ENCODE measurements around the gene RDH13. TPM values are rescaled to one million over a fixed set of nuclear protein-coding genes. Genes with fewer than 3 reads are reported as not detected.
A peak's percentile ranks its signal among the peaks of the same experiment; 100 is the strongest.
"Not testable (repeated sequence)": the region's sequence is repeated elsewhere in the genome, so short reads cannot be mapped to it uniquely, and the experiment has no call there.

RDH13 gene
- total RNA-seq, 1 donor from 2014 or later, result 63.0 TPM

DNA sequence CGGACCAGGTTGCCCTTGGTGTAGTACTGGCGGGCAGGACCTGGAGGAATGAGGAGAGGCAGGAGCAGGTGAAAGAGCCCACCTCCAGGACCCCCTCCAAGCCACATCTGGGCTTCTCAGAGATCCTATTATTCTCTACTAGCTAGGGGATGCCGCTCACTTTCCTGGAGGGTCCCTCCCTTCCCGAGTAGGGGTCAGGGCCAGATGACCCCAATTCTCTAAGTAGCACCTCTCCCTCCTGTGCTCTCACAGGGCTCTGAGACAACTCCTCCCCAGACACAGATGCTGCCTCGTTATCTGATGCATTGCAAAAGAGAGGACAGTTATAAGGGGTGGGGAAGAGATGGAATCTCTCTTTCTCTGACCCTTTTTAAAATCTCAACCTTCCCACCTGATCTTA, 47.8 kb downstream of the RDH13 start:
- DNase-seq (ENCODE audit: low spot score), result no peak

DNA sequence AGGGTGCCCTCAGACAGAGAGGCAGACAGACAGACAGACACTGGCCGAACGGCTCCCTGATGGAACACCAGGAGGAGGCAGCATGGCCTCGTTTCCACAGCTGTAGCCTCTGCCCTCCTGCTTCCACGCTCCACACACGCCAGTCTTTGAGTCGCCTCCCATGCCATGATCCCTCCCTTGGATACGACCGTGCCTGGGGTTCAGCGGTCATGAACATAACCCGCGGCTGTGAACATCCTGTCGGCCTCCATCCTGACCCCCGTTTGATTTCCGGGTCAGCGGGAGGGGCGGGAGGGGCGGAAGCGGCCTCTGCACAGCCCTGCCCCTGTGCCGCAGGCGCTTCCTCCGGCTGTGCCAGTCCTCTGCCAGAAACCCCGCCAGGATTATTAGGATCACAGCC, 48.2 kb downstream of the RDH13 start:
- no peak for DNase-seq (ENCODE audit: low spot score)

DNA sequence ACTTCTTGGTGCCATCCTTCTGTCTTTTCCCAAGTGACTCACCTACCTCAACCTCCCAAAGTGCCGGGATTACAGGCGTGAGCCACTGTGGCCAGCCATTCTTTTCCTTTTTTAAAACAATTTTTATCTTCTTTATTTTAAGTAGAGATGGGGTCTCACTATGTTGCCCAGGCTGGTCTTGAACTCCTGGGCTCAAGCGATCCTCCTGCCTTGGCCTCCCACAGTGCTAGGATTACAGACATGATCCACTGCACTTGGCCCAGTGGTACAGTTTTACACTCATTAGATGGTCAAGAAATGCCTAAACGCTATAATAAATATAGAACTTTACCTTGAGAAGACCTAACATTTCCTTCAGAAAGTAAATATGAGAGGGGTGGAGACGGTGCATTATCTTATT, 49.4 kb downstream of the RDH13 start:
- no peak for DNase-seq (ENCODE audit: low spot score)

DNA sequence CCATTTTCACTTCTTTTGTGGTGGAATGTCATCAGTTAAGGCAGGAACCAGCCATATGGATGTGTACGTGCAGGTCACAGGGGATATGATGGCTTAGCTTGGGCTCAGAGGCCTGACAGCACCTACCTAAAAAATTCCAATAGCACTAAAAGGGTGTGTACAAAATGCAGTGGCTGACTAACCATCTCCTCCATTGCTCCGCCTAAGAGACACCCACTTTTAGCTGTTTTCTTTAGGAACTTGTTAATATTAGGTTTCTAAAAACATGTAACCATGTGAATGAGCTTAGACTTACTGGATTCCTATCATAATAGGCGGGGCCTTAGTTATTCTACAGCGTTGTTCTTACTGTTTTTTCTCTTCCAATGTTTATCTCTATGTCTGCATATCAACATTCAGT, 50.6 kb downstream of the RDH13 start:
- DNase-seq (ENCODE audit: low spot score), result no peak

DNA sequence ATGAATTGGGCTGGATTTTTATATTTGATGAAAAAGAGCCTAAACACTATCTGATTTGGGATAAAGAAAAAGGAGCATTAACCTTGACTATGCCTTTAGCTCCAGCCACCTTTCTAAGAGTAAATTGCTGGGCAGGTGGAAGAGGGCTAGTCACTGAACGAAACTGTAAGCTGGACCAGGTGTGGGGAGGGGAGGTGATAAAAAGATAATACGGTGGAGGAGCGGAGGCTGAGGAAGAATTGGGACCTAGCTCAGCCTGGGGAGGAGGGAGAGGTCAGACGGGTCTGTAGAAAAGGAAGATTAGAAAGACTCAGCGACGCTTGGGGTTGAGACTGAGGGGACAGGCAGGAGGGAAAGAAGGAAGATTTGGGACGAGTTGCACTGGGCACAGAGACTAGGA, 52.4 kb downstream of the RDH13 start:
- DNase-seq (ENCODE audit: low spot score), result not testable (repeated sequence)

DNA sequence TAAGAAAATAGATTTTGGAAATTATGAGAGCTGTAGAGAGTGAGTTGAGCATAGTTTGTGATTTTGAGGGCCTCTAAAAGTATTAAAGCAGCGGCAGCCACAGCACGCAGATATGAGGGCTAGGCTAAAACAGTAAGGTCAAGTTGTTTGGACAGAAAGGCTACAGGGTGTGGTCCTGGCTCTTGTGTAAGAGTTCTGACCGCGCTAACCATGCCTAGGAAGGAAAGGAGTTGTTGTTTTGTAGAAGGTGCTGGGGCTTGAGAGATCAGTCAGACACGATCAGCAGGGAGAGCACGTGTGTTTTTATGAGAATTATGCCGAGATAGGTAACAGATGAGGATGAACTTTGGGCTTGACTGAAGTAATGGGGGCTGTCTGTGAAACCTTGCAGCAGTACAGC, 54.2 kb downstream of the RDH13 start:
- not testable (repeated sequence) for DNase-seq (ENCODE audit: low spot score)

DNA sequence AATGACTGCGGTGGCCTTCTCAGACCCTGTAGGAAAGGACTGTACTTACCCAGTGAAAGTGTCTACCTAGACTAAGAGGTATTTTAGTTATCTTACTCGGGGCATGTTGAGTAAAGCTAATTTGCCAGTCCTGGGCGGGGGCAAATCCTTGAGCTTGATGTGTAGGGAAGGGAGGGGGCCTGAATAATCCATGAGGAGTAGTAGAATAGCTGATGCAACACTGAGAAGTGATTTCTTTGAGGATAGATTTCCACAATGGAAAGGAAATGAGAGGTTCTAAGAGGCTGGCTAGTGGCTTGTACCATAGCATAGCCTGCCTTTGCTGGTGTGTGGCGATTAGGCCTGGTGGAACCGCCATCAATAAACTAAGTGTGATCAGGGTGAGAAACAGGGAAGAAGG, 54.8 kb downstream of the RDH13 start:
- not testable (repeated sequence) for DNase-seq (ENCODE audit: low spot score)

DNA sequence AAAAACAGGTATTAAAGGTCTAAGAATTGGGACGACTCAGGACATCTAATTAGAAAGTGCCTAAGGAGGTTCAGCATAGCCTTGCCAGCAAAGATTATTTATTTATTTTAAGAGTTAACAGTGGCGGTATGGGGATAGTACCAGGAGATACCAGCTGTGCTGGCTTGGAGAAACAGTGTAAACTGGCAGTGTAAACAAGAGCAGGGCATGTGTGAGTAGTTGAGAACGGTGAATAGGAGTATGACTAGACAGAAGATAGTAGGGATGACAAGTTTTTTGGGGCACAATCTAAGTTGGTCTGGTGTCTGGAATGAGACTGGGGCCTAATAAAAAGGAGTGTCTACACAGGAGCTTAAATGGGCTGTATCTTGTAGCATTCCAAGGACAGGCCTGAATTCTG, 55.4 kb downstream of the RDH13 start:
- not testable (repeated sequence) for DNase-seq (ENCODE audit: low spot score)

DNA sequence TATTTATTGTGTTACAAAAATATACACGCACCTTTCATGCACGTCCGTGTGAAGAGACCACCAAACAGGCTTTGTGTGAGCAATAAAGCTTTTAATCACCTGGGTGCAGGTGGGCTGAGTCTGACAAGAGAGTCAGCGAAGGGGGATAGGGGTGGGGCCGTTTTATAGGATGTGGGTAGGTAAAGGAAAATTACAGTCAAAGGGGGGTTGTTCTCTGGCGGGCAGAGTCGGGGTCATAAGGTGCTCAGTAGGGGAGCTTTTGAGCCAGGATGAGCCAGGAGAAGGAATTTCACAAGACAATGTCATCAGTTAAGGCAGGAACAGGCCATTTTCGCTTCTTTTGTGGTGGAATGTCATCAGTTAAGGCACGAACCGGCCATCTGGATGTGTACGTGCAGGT, 56.2 kb downstream of the RDH13 start:
- DNase-seq (ENCODE audit: low spot score), result not testable (repeated sequence)

DNA sequence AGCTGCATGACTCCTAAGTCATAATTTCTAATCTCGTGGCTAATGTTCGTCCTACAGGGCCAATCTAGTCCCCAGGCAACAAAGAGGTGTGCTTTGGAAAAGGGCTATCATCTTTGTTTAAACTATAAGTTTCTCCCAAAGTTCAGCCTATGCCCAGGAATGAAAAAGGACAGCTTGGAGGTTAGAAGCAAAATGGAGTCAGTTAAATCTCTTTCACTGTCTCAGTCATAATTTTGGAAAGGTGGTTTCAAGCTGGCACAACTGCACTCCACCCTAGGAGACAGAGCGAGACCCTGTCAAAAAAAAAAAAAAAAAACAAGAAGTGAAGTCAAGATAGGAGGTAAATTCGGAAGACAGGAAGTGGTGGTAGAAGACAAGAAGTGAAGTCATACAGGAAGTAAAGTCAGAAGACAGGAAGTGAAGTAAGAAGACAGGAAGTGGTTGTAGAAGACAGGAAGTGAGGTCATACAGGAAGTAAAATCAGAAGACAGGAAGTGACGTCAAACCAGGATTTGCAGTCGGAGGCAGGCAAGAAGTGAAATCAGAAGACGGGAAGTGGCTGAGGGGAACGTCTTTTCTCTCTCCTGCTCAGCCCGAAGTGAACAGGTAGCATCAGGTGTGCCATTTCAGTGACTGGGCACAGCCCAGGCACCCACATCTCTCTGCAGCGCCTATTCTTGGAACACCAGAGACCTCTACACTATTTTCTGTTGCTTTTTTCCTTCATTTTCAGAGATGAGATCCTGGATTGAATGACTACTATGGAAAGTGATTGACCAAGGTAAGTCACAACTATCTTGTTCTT, 57.1 kb downstream of the RDH13 start:
- peak; percentile 23 for DNase-seq (ENCODE audit: low spot score)

DNA sequence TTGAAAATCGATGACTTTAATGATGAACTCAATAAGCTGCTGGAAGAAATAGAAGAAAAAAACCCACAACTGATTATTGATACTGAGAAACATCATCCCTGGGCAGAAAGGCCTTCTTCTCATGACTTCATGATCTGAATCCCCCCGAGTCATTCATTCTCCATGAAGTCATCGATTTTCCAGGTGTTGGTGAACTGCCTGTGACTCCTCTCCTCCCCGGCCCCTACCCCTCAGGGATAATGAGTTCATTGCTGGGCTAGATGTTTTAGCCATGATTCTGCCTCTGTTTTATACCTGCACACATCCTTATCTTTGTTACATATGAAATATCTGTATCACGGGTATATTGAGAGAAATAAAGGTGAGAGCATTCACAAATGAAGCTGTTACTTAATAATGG, 62.2 kb downstream of the RDH13 start:
- DNase-seq (ENCODE audit: low spot score), result no peak

DNA sequence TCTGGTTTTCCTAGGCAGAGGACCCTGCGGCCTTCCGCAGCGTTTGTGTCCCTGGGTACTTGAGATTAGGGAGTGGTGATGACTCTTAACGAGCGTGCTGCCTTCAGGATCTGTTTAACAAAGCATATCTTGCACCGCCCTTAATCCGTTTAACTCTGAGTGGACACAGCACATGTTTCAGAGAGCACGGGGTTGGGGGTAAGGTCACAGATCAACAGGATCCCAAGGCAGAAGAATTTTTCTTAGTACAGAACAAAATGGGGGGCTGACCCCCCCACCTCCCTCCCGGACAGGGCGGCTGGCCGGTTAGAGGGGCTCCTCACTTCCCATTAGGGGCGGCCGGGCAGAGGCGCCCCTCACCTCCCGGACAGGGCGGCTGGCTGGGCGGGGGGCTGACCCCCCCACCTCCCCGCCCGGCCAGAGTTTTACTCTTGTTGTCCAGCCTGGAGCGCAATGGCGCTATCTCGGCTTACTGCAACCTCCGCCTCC, 64.2 kb downstream of the RDH13 start:
- DNase-seq (ENCODE audit: low spot score), result not testable (repeated sequence)

DNA sequence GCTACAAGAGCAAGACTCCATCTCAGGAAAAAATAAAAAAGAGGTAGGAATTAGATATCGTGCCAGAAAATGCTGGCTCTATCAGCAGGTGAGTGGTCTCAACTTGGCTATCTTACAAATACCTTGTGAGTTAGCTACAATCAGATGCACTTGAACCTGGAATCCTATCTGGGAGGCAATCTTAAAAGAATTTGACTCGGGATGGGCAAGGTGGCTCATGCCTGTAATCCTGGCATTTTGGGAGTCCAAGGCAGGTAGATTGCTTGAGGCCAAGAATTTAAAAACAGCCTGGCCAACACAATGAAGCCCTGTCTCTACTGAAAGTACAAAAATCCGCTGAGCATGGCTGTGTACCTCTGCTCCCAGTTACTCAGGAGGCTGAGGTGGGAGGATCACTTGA, 67.4 kb downstream of the RDH13 start:
- no peak for DNase-seq (ENCODE audit: low spot score)

Other genes starting within 250 kb of the RDH13 start
- gene KIR3DL1, start 246.7 kb downstream of the RDH13 start, total RNA-seq, result not detected
- not detected for gene KIR2DS4, start 230.5 kb downstream of the RDH13 start, total RNA-seq
- gene KIR3DL2, start 212.7 kb downstream of the RDH13 start, total RNA-seq, result not detected
- gene FCAR, start 188.9 kb downstream of the RDH13 start, total RNA-seq, result not detected
- 0.32 TPM for gene NCR1, start 157.0 kb downstream of the RDH13 start, total RNA-seq
- not detected for gene NLRP7, start 115.6 kb downstream of the RDH13 start, total RNA-seq
- gene NLRP2, start 96.8 kb downstream of the RDH13 start, total RNA-seq, result 14.8 TPM
- 0.72 TPM for gene GP6, start 24.9 kb downstream of the RDH13 start, total RNA-seq
- gene EPS8L1, start 12.7 kb upstream of the RDH13 start, total RNA-seq, result 127 TPM
- 189 TPM for gene PPP1R12C, start 54.5 kb upstream of the RDH13 start, total RNA-seq
- 0.72 TPM for gene TNNT1, start 86.1 kb upstream of the RDH13 start, total RNA-seq
- not detected for gene TNNI3, start 94.6 kb upstream of the RDH13 start, total RNA-seq
- gene DNAAF3, start 103.5 kb upstream of the RDH13 start, total RNA-seq, result 7.3 TPM
- not detected for gene SYT5, start 117.1 kb upstream of the RDH13 start, total RNA-seq
- 175 TPM for gene PTPRH, start 146.4 kb upstream of the RDH13 start, total RNA-seq
- gene TMEM86B, start 165.6 kb upstream of the RDH13 start, total RNA-seq, result 193 TPM
- 108 TPM for gene PPP6R1, start 195.9 kb upstream of the RDH13 start, total RNA-seq
- 28.8 TPM for gene HSPBP1, start 217.0 kb upstream of the RDH13 start, total RNA-seq
- 5.2 TPM for gene BRSK1, start 220.8 kb upstream of the RDH13 start, total RNA-seq

Measured in mucosa of gallbladder (tissue), 1 donor.